Spleen (tissue), 11 donors: ENCODE measurements around the gene KRT222. TPM values are rescaled to one million over a fixed set of nuclear protein-coding genes. Genes with fewer than 3 reads are reported as not detected.

ENCODE experiments used
- DNase-seq: peaks from one replicate; pipeline ENCODE4 v3.0.0-alpha.2; 2020
- H3K27ac ChIP-seq, 8 donors: fragments of 200-600 bp; sonication (generic) in 7 of 8; 1 replicate in 4 of 8; 2 replicates in 4 of 8; pipeline versions ENCODE4 v1.5.0 to v1.8.0; 2016 to 2021; ENCODE audit warnings: inconsistent platforms in 4 of 8, mild to moderate bottlenecking in 4 of 8, moderate library complexity in 1 of 8
- H3K27me3 ChIP-seq, 7 donors: fragments of 200-600 bp; sonication (generic) in 6 of 7; replicated peaks in 1 of 7; 1 replicate in 4 of 7; 2 replicates in 3 of 7; pipeline versions ENCODE4 v1.5.0 to v1.8.0; 2016 to 2021; ENCODE audit warnings: inconsistent platforms in 3 of 7, mild to moderate bottlenecking in 1 of 7
- H3K36me3 ChIP-seq, 6 donors: fragments of 200-600 bp; sonication (generic) in 5 of 6; 1 replicate in 4 of 6; 2 replicates in 2 of 6; pipeline versions ENCODE4 v1.5.0 to v1.8.0; 2016 to 2021; ENCODE audit warnings: inconsistent platforms in 2 of 6
- H3K4me1 ChIP-seq, 6 donors: fragments of 200-600 bp; sonication (generic) in 5 of 6; 1 replicate in 3 of 6; 2 replicates in 3 of 6; pipeline versions ENCODE4 v1.5.0 to v1.8.0; 2016 to 2021; ENCODE audit warnings: inconsistent platforms in 3 of 6
- H3K4me3 ChIP-seq, 8 donors: fragments of 200-600 bp; sonication (generic) in 7 of 8; 1 replicate in 4 of 8; 2 replicates in 4 of 8; pipeline versions ENCODE4 v1.5.0 to v1.8.0; 2016 to 2021; ENCODE audit warnings: inconsistent platforms in 4 of 8, mild to moderate bottlenecking in 4 of 8, moderate library complexity in 2 of 8
- H3K9me3 ChIP-seq, 8 donors: fragments of 200-600 bp; sonication (generic) in 7 of 8; 1 replicate in 4 of 8; 2 replicates in 4 of 8; pipeline versions ENCODE4 v1.5.0 to v1.8.0; 2016 to 2021; ENCODE audit warnings: inconsistent platforms in 4 of 8
- CTCF ChIP-seq, 11 experiments: fragments of 200-600 bp in 7 of 11; fragments of 450-650 bp in 4 of 11; sonication (generic) in 4 of 11; IDR thresholded peaks in 8 of 11; conservative IDR thresholded peaks in 3 of 11; 1 replicate in 7 of 11; 2 replicates in 4 of 11; pipeline versions ENCODE4 v1.4.0 to v1.8.0; 2016 to 2021; ENCODE audit warnings: antibody characterized with exemption in 11 of 11, inconsistent platforms in 4 of 11, mild to moderate bottlenecking in 1 of 11
- POLR2A ChIP-seq, 3 donors: fragments of 450-650 bp; IDR thresholded peaks; one replicate each; pipeline ENCODE4 v1.5.1; 2017; ENCODE audit warnings: antibody characterized with exemption in 3 of 3, mild to moderate bottlenecking in 1 of 3
- POLR2AphosphoS5 ChIP-seq, 3 donors: sonication (generic); formaldehyde crosslinking; IDR thresholded peaks; one replicate each; pipeline ENCODE4 v1.5.1; 2017; ENCODE audit warnings: antibody characterized with exemption in 3 of 3
- WGBS, 5 donors: extraction: QIAGEN DNeasy Blood & Tissue Kit in 3 of 5; methylation state at CpG; one replicate each; pipeline versions ENCODE4 v1.1.5 to v1.1.7; 2013 to 2018; 5-methylcytosine and 5-hydroxymethylcytosine counted together
- intact Hi-C: fragments of 100-400 bp; cut with DNase I; formaldehyde crosslinking; loops from one replicate; pipeline ENCODE4 v1.15.0; 2023; ENCODE audit warnings: low total_unique reads
- polyA plus RNA-seq, 3 donors: library from polyadenylated mRNA; stranded (reverse); fragments of 200-250 nt; gene quantifications; one replicate each; pipeline ENCODE4 v1.2.1, GENCODE V29; 2013
- total RNA-seq, 7 donors: library from RNA; depleted of rRNA in 3 of 7; stranded (reverse); fragments of >200 nt in 3 of 7; fragmentation: NEBNext Ultra II Directional in 4 of 7; extraction: Animal tissue kit (Norgen Biotek cat#: 25700) in 4 of 7; gene quantifications; one replicate each; pipeline versions ENCODE4 v1.1.0 to v1.2.1, GENCODE V29; 2016 to 2021
- donor health status: healthy with polysubstance abuse.
- donor health status: DM: no; HTN: no; CAD: no; lungs with moderate emphysema.
- donor health status: DM: no; HTN: no; CAD: no.
- donor health status: Bipolar disorder and iron deficiency.
- donor health status: healthy.
- donor health status: DM: no; HTN: no; CAD: no.
- donor health status: DM: yes; HTN: yes; CAD: no.

The KRT222 gene
- total and polyA plus RNA-seq, 10 donors: 2.2 to 13.7 (median 4.6) TPM

DNA sequence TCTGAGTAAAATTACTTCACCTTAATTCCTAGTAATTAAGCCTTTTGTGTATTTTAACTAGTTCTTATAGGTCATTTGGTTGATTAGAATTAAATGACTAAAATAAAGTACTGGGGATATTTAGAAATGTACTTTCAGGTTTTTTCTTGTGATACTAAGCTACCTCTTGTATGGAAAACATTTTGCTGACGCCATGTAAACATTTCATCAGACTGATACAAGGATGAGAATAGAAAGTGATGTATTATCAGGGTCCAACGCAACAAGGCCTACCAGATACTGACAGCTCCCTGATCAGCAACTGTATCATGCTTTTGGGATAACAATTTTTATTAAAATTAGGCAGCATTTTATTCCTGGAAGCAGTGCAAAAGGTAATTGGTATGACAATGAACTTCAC lies 19.0 kb downstream of the KRT222 start:
- Histone ChIP-seq H3K36me3 (peaks cover 0 to 47% (median 30%) of the 10 kb centered on the region in 6 donors), H3K4me3 (peak overlapping the region in 5 of 8 donors; percentile 73 to 93 (median 89)), H3K27me3 (no peaks in the 10 kb centered on the region), H3K9me3 (no peaks in the 10 kb centered on the region), H3K4me1 (peaks cover 26 to 76% (median 53%) of the 10 kb centered on the region in 6 donors), H3K27ac (no peak overlapping the region)
- intact Hi-C loops: loop anchor here (10.0 kb wide), 1 partner anchor 79 kb away; no protein-coding TSS in a partner anchor
- WGBS, 5 donors: 48 to 81% (median 70%) methylated on average over 2 of the region's 2 CpGs
- TF ChIP-seq POLR2AphosphoS5 (IDR thresholded peaks at IDR 0.05) (no peak), POLR2A (IDR thresholded peaks at IDR 0.05) (no peak), CTCF (IDR thresholded peaks at IDR 0.05 in 8 of 11, conservative IDR thresholded peaks at IDR 0.05 in 3 of 11) (no peak)
- DNase-seq: no peak

DNA sequence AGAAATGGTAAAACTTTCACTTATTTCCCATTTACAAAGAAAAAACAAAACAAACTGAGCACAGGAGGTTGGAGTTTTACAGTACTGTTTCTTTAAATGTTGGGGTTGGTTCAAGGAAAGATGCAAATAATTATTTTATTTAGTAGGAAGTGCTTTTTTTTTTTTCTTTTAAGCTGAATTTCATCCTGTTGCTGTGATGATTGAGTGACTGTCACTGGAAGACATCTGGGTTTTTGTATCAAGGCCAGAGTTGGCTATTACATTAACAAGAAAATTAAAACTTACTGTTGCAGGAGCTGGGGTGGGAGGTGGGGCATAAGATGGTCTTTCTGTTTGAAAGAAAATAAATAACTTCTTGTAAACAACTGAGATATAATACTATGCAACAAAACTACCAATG lies 19.7 kb downstream of the KRT222 start:
- H3K27ac ChIP-seq: no peak overlapping the region
- no peak for DNase-seq
- H3K36me3 ChIP-seq: peaks cover 0 to 53% (median 33%) of the 10 kb centered on the region in 6 donors
- H3K9me3 ChIP-seq: no peaks in the 10 kb centered on the region
- peaks cover 26 to 83% (median 56%) of the 10 kb centered on the region in 6 donors for H3K4me1 ChIP-seq
- intact Hi-C loops: loop anchor here (10.0 kb wide), 1 partner anchor 80 kb away; no protein-coding TSS in a partner anchor
- no peaks in the 10 kb centered on the region for H3K27me3 ChIP-seq
- TF ChIP-seq POLR2AphosphoS5 (IDR thresholded peaks at IDR 0.05) (no peak), POLR2A (IDR thresholded peaks at IDR 0.05) (no peak), CTCF (IDR thresholded peaks at IDR 0.05 in 8 of 11, conservative IDR thresholded peaks at IDR 0.05 in 3 of 11) (no peak)
- H3K4me3 ChIP-seq: peak overlapping the region in 1 of 8 donors; percentile 89

- intact Hi-C loops: no loop called here
- Histone ChIP-seq H3K27me3 (no peaks in the 10 kb centered on the region), H3K27ac (no peak overlapping the region), H3K9me3 (no peaks in the 10 kb centered on the region), H3K36me3 (peaks cover 3 to 99% (median 76%) of the 10 kb centered on the region in 6 donors), H3K4me1 (peaks cover 4 to 45% (median 10%) of the 10 kb centered on the region in 6 donors), H3K4me3 (no peak overlapping the region)
- TF ChIP-seq POLR2A (IDR thresholded peaks at IDR 0.05) (no peak), CTCF (IDR thresholded peaks at IDR 0.05 in 8 of 11, conservative IDR thresholded peaks at IDR 0.05 in 3 of 11) (no peak), POLR2AphosphoS5 (IDR thresholded peaks at IDR 0.05) (no peak)
- 76 to 91% (median 79%) methylated on average over 2 of the region's 2 CpGs for whole genome bisulfite sequencing, 5 donors
- DNase-seq: no peak
Observed at GRCh38 chr17:40637931-40638330, 27.0 kb downstream of the KRT222 start.

DNA sequence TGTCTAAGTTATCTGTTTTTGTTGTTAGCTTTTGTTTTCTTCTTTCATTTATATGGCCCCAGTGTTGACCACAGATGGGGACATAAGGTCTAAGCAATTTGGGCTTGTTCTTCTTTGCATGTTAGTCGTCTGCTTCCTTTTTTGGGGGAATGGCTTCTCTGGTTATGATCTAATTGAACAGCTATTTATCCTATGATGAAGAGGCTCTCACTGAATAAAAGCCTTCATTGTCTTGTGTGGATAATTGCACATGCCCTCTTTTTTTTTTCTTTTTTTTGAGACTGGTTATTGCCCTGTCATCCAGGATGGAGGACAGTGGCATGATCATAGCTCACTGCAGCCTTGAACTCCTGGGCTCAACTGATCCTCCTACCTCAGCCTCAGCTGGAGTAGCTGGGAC lies 31.1 kb downstream of the KRT222 start:
- peaks cover 5 to 100% (median 91%) of the 10 kb centered on the region in 6 donors for H3K36me3 ChIP-seq
- no peak overlapping the region for H3K4me3 ChIP-seq
- no peak for DNase-seq
- no peak for TF ChIP-seq POLR2A (IDR thresholded peaks at IDR 0.05)
- no peak for TF ChIP-seq CTCF (IDR thresholded peaks at IDR 0.05 in 8 of 11, conservative IDR thresholded peaks at IDR 0.05 in 3 of 11)
- no peak for TF ChIP-seq POLR2AphosphoS5 (IDR thresholded peaks at IDR 0.05)
- no peaks in the 10 kb centered on the region for H3K27me3 ChIP-seq
- intact Hi-C loops: no loop called here
- 64 to 94% (median 74%) methylated on average over 1 of the region's 1 CpG for WGBS, 5 donors
- H3K4me1 ChIP-seq: peaks cover 0 to 11% (median under 1%) of the 10 kb centered on the region in 6 donors
- no peaks in the 10 kb centered on the region for H3K9me3 ChIP-seq
- H3K27ac ChIP-seq: no peak overlapping the region
